Suppressor macrophage (primary cell): ENCODE measurements around the gene FADS6.
A peak's percentile ranks its signal among the peaks of the same experiment; 100 is the strongest.
"Not testable (repeated sequence)": the region's sequence is repeated elsewhere in the genome, so short reads cannot be mapped to it uniquely, and the experiment has no call there.

Experiments
- DNase-seq, 4 experiments: peaks; one replicate each; pipeline ENCODE4 v3.0.0-alpha.2; 2020 to 2022

Gene FADS6

GRCh38 chr17:74920642-74921025 is 27.2 kb upstream of the FADS6 start:
- DNase-seq = no peak

GRCh38 chr17:74920306-74920620 is 26.8 kb upstream of the FADS6 start:
- DNase-seq = no peak

- peak; percentile 29 to 59 (median 45) for DNase-seq
Measured at GRCh38 chr17:74919440-74920305, 26.2 kb upstream of the FADS6 start.

- no peak for DNase-seq
Measured at GRCh38 chr17:74918906-74919305, 25.5 kb upstream of the FADS6 start.

GRCh38 chr17:74917430-74917829 is 24.0 kb upstream of the FADS6 start:
- DNase-seq = peak; percentile 61 to 80 (median 70)

GRCh38 chr17:74916851-74917199 is 23.4 kb upstream of the FADS6 start:
- DNase-seq = no peak

- no peak for DNase-seq
Measured at GRCh38 chr17:74916136-74916850, 22.9 kb upstream of the FADS6 start.

- not testable (repeated sequence) for DNase-seq
Measured at GRCh38 chr17:74911423-74911822, 18.0 kb upstream of the FADS6 start.

GRCh38 chr17:74909097-74909496 is 15.7 kb upstream of the FADS6 start:
- not testable (repeated sequence) for DNase-seq

- DNase-seq = no peak
Measured at GRCh38 chr17:74907012-74907411, 13.6 kb upstream of the FADS6 start.

- DNase-seq = not testable (repeated sequence)
Measured at GRCh38 chr17:74906214-74906793, 12.9 kb upstream of the FADS6 start.

- DNase-seq = no peak
Measured at GRCh38 chr17:74904687-74905409, 11.4 kb upstream of the FADS6 start.

- DNase-seq = no peak
Measured at GRCh38 chr17:74903671-74904070, 10.2 kb upstream of the FADS6 start.

- no peak for DNase-seq
Measured at GRCh38 chr17:74903034-74903433, 9.6 kb upstream of the FADS6 start.

GRCh38 chr17:74901353-74902135 is 8.1 kb upstream of the FADS6 start:
- no peak for DNase-seq

GRCh38 chr17:74900208-74900607 is 6.8 kb upstream of the FADS6 start:
- DNase-seq = no peak

- no peak for DNase-seq
Measured at GRCh38 chr17:74898376-74898946, 5.0 kb upstream of the FADS6 start.

- DNase-seq = no peak
Measured at GRCh38 chr17:74893936-74894671, 671 bp upstream of the FADS6 start.

- DNase-seq = no peak
Measured at GRCh38 chr17:74892013-74892841, 1.2 kb downstream of the FADS6 start.

- DNase-seq = no peak
Measured at GRCh38 chr17:74890554-74890953, 2.9 kb downstream of the FADS6 start.
